IPS DF 6.9 (cell line): Measurements from ENCODE around the gene PEPD.

ENCODE experiments used
- DNase-seq: peaks from one replicate; pipeline ENCODE4 v3.0.0-alpha.2; 2013; ENCODE audit warnings: low read depth, low spot score
- H3K27ac ChIP-seq: one replicate; pipeline ENCODE4 v1.5.1; 2013; ENCODE audit warnings: low read length, control low read depth
- H3K27me3 ChIP-seq: 2 replicates; pipeline ENCODE4 v1.6.1; 2013; ENCODE audit warnings: mild to moderate bottlenecking, low read length; ENCODE audit not compliant: control insufficient read depth, insufficient read depth
- H3K36me3 ChIP-seq: 2 replicates; pipeline ENCODE4 v1.6.1; 2013; ENCODE audit warnings: low read length; ENCODE audit not compliant: control insufficient read depth, insufficient read depth
- H3K4me1 ChIP-seq: 2 replicates; pipeline ENCODE4 v1.6.1; 2013; ENCODE audit warnings: low read length; ENCODE audit not compliant: control insufficient read depth, insufficient read depth
- H3K4me3 ChIP-seq: 2 replicates; pipeline ENCODE4 v1.5.1; 2013; ENCODE audit warnings: mild to moderate bottlenecking, low read length
- H3K9me3 ChIP-seq: 2 replicates; pipeline ENCODE4 v1.6.1; 2013; ENCODE audit warnings: low read length, inconsistent platforms; ENCODE audit not compliant: control insufficient read depth, insufficient read depth
- WGBS: extraction: QIAGEN DNeasy Blood & Tissue Kit; methylation state at CpG from one replicate; pipeline ENCODE4 v1.1.7; 2013; ENCODE audit warnings: mixed read lengths, missing lambda C conversion rate; ENCODE audit not compliant: insufficient read length, insufficient coverage; 5-methylcytosine and 5-hydroxymethylcytosine counted together

PEPD gene

GRCh38 chr19:33441828-33442227, 79.8 kb downstream of the PEPD start:
- Histone ChIP-seq H3K27ac (no peak overlapping the region), H3K4me1 (no peaks in the 10 kb centered on the region), H3K27me3 (no peaks in the 10 kb centered on the region), H3K4me3 (no peak overlapping the region), H3K9me3 (no peaks in the 10 kb centered on the region), H3K36me3 (peaks cover 4% of the 10 kb centered on the region; the same call in 1 of the 2 replicates)
- DNase-seq: no peak
- no CpG with 5 or more reads among the region's 3 CpGs for WGBS

DNA sequence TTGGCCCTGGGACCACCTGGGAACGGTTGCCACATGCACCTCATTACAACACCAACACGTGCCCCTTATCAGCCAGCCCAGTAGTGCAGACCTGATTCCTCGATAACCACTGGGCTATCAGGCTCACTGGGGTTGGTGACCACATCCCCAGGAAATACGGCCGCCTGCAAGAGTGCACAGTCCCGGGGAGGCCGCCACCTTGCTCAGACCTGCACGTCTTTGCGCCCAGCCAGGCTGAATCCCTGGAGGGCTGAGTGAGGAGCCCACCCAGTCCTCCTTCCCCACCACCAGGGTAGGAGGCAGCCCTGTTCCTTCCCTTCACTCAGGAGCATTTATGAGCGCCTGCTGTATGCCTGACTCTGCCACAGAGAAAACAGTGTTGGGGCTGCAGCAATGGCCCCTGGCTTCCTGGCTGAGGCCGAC, 80.3 kb downstream of the PEPD start:
- no peak overlapping the region for H3K27ac ChIP-seq
- H3K9me3 ChIP-seq: no peaks in the 10 kb centered on the region
- H3K36me3 ChIP-seq: peaks cover 4% of the 10 kb centered on the region; the same call in 1 of the 2 replicates
- no peak overlapping the region for H3K4me3 ChIP-seq
- no peaks in the 10 kb centered on the region; the same call in 1 of the 2 replicates for H3K4me1 ChIP-seq
- DNase-seq: no peak
- WGBS: no CpG with 5 or more reads among the region's 11 CpGs
- no peaks in the 10 kb centered on the region for H3K27me3 ChIP-seq

- WGBS: no CpG with 5 or more reads among the region's 7 CpGs
- H3K4me1 ChIP-seq: no peaks in the 10 kb centered on the region; the same call in 1 of the 2 replicates
- no peak for DNase-seq
- H3K27me3 ChIP-seq: no peaks in the 10 kb centered on the region
- no peaks in the 10 kb centered on the region for H3K9me3 ChIP-seq
- H3K27ac ChIP-seq: no peak overlapping the region
- H3K36me3 ChIP-seq: peaks cover 4% of the 10 kb centered on the region; the same call in 1 of the 2 replicates
- H3K4me3 ChIP-seq: no peak overlapping the region
Observed at GRCh38 chr19:33440682-33441081, 80.9 kb downstream of the PEPD start.

DNA sequence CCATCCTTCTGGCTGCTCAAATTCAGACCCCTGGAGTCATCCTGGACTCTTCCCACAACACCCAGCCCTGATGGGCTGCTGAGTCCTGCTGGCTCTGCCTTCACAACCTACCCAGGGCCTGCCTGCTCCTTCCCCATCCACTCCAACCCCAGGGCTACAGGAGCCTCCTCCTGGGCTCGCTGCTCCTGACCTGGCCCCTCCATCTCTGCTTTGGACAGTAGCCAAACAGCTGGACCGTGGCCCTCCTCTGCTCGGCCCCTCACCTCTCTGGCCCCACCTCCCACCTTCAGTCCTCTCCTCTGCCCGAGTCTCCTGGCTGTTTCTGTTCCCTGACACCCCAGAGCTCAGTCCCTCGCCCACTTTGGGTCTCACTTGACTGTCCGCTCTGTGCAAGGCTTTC, 81.3 kb downstream of the PEPD start:
- no CpG with 5 or more reads among the region's 6 CpGs for WGBS
- no peaks in the 10 kb centered on the region for H3K9me3 ChIP-seq
- peaks cover 4% of the 10 kb centered on the region; the same call in 1 of the 2 replicates for H3K36me3 ChIP-seq
- no peaks in the 10 kb centered on the region; the same call in 1 of the 2 replicates for H3K4me1 ChIP-seq
- no peak for DNase-seq
- H3K4me3 ChIP-seq: no peak overlapping the region
- H3K27ac ChIP-seq: no peak overlapping the region
- no peaks in the 10 kb centered on the region for H3K27me3 ChIP-seq

- H3K9me3 ChIP-seq: no peaks in the 10 kb centered on the region
- H3K4me3 ChIP-seq: no peak overlapping the region
- no peaks in the 10 kb centered on the region; the same call in 1 of the 2 replicates for H3K4me1 ChIP-seq
- WGBS: no CpG with 5 or more reads among the region's 16 CpGs
- no peaks in the 10 kb centered on the region for H3K27me3 ChIP-seq
- no peak for DNase-seq
- no peak overlapping the region for H3K27ac ChIP-seq
- H3K36me3 ChIP-seq: peaks cover 4% of the 10 kb centered on the region; the same call in 1 of the 2 replicates
Observed at GRCh38 chr19:33438987-33439781, 82.4 kb downstream of the PEPD start.

- no CpG with 5 or more reads among the region's 11 CpGs for WGBS
- Histone ChIP-seq H3K36me3 (no peaks in the 10 kb centered on the region), H3K9me3 (no peaks in the 10 kb centered on the region), H3K4me1 (no peaks in the 10 kb centered on the region; the same call in 1 of the 2 replicates), H3K27me3 (no peaks in the 10 kb centered on the region), H3K4me3 (no peak overlapping the region), H3K27ac (no peak overlapping the region)
- DNase-seq: no peak
Observed at GRCh38 chr19:33437821-33438671, 83.5 kb downstream of the PEPD start.

DNA sequence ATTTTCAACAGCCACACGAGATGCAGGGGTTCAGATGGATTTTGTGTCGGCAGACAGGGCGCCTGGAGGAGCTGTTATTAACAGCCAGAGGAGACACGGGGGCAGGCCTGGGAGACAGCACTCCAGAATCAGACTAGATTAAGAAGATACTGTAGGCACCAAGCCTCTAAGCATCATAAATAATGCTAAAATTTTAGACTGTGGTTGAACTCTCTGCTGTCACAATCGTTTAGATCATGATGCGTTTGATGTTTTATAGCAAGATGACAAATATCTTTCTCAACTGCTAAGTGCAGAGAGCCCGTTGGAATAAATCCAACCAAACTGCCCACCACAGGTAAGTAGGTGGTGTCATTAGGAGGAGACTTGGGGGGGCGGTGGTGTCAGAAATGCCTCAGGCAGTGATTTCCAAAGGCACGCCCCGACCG, 84.2 kb downstream of the PEPD start:
- Histone ChIP-seq H3K36me3 (no peaks in the 10 kb centered on the region), H3K9me3 (no peaks in the 10 kb centered on the region), H3K27me3 (no peaks in the 10 kb centered on the region), H3K4me3 (no peak overlapping the region), H3K27ac (no peak overlapping the region), H3K4me1 (no peaks in the 10 kb centered on the region; the same call in 1 of the 2 replicates)
- no CpG with 5 or more reads among the region's 11 CpGs for whole genome bisulfite sequencing
- no peak for DNase-seq

- H3K27ac ChIP-seq: no peak overlapping the region
- H3K4me3 ChIP-seq: no peak overlapping the region
- H3K27me3 ChIP-seq: no peaks in the 10 kb centered on the region
- no CpG with 5 or more reads among the region's 22 CpGs for WGBS
- no peaks in the 10 kb centered on the region for H3K9me3 ChIP-seq
- DNase-seq: no peak
- H3K36me3 ChIP-seq: no peaks in the 10 kb centered on the region
- H3K4me1 ChIP-seq: no peaks in the 10 kb centered on the region; the same call in 1 of the 2 replicates
Observed at GRCh38 chr19:33436360-33437345, 84.9 kb downstream of the PEPD start.

DNA sequence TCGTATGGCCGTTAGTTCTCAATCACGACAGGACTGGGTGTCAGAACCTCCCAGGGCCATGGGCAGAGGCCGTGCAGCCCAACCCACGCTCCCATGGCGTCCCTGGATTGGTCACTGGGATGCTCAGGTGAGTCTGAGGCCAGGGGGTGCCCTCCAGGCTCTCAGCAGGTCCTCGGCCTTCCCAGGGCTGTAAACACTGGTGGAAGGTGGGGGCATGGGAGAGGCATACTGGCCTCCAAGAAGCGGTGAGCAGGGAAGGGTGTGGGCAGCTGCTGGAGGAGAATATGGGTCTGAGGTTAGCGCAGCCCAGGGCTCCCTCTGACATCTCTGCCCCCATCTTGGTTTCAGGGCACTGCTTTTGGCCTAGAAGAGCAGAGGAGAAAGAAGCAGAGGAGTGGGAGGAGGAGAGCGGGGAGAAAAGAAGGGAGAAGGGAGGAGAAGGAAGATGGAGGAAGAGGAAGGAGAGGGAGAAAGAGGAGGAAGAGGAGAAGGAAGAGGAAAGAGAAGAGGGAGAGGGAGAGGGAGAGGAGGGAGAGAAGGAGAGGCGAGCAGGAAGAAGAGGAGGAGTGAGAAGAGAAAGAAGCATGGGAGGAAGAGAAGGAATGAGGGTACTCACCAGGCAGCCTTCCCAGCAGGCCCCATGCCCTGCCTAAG, 85.8 kb downstream of the PEPD start:
- Histone ChIP-seq H3K27ac (no peak overlapping the region), H3K9me3 (no peaks in the 10 kb centered on the region), H3K4me1 (no peaks in the 10 kb centered on the region; the same call in 1 of the 2 replicates), H3K27me3 (no peaks in the 10 kb centered on the region), H3K36me3 (no peaks in the 10 kb centered on the region), H3K4me3 (no peak overlapping the region)
- DNase-seq: no peak
- 100% methylated on average over 1 of the region's 11 CpGs for WGBS
